ENCODE data around the gene APBA3. TPM values are rescaled to one million over a fixed set of nuclear protein-coding genes. Genes with fewer than 3 reads are reported as not detected.
"Not testable (repeated sequence)": the region's sequence is repeated elsewhere in the genome, so short reads cannot be mapped to it uniquely, and the experiment has no call there.

The APBA3 gene
- polyA plus RNA-seq, 5 donors, result 11.0 to 23.3 (median 18.1) TPM

- DNase-seq, result no peak
Measured at GRCh38 chr19:3771000-3771905, 9.8 kb upstream of the APBA3 start.

GRCh38 chr19:3770136-3770999 lies 8.9 kb upstream of the APBA3 start:
- no peak for DNase-seq

DNA sequence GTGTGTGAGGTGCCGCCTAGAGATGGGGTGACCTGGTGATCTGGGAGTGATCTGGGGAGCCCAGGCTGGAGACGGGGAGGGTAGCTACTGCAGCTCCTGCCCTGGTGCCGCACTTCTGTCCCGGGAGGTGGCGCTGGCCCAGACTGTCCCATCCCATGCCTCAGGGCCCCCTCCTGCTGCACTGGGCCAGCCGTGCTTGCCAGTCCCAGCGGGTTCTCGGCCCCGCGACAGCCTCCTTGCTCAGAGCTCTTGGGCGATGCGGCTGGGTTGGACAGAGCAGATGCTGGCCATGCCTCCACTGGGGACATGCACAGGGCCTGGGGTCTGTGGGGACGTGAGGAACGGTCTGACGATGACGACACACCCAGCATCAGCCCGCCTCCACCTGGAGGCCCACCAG lies 8.0 kb upstream of the APBA3 start:
- no peak for DNase-seq

- DNase-seq, result no peak
Measured at GRCh38 chr19:3768748-3769099, 7.2 kb upstream of the APBA3 start.

DNA sequence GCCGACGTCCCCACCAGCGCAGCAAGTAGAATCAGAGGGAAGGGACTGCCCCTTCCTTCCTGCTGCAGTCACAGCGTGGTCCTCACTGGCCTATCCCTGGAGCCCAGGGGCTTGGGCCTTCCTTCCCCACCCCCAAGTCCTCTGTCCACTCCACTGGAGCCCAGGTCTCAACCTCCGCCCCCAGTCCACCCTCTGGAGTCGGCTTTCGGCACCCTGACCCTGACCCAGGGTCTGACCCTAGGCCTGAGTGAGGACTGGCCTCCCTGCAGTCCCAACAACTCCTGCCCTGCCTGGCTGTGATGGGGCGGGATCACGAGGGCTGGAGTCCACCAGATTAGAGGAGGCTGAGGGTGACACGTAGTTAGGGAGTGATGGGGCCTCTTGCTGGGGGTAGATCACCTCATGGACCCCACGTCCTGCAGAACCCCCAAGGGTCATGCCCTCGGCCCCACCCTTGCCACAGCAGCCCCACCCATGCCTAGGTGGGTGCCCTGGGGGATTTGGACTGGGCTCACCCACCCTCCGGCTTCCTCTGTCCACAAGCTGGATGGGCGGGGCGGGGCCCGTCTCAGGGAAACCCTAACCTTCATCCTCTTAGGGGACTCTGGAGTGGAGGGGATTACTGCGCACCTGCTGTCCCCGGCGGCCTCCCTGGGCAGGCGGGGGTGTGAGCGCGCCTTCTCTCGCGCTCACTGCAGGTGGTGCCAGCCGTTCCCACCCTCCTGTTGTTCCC lies 6.7 kb upstream of the APBA3 start:
- DNase-seq, result no peak

DNA sequence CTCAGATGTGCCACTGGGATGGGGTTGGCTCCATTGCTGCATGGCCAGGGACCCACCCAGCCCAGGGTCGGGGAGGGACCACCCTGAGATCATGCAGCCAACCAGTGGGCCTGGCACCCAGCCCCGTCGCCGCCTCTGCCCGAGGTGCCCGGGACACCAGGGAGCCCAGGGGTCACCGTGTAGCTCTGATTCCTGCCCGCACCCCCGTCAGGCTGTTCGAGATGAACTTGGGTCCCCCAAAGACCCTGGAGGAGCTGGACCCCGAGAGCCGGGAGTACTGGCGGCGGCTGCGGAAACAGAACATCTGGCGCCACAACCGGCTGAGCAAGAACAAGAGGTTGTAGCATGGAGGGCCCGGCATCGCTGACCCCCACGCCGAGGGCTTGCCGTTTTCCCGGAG lies 5.6 kb upstream of the APBA3 start:
- DNase-seq, result no peak

DNA sequence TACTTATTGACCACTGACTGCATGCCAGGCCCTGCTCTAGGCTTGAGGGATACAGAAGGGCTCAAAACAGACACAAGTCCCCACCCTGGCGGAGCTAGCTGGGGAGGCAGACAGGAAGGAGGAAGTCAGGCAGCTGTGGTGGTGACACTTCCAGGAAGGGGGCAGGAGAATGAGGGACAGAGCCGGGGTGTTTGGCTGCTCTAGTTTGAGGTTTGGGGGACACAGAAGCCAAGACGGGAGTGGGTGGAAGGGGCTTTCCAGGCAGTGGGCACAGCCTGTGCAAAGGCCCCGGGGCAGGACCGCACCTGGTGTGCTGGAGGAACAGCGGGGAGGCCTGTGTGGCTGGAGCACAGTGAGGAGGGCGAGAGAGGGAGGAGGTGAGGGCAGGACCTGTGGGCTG lies 5.0 kb upstream of the APBA3 start:
- no peak for DNase-seq

DNA sequence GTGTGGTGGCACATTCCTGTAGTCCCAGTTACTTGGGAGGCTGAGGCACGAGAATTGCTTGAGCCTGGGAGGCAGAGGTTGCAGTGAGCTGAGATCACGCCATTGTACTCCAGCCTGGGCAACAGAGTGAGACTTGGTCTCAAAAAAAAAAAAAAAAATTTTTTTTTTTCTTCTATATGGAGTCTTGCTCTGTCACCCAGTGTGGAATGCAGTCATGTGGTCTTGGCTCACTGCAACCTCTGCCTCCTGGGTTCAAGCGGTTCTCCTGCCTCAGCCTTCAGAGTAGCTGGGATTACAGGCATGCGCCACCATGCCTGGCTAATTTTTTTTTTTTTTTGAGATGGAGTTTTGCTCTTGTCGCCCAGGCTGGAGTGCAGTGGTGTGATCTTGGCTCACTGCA lies 4.3 kb upstream of the APBA3 start:
- DNase-seq, result not testable (repeated sequence)

- DNase-seq, result no peak
Measured at GRCh38 chr19:3765121-3765520, 3.6 kb upstream of the APBA3 start.

GRCh38 chr19:3762501-3763459 lies 1.3 kb upstream of the APBA3 start, which contains the start of gene MRPL54:
Gene MRPL54, plus strand, starts transcription at chr19:3762682. Its CDS starts 19 bp downstream, at chr19:3762701.
- DNase-seq, result peak; percentile 100

DNA sequence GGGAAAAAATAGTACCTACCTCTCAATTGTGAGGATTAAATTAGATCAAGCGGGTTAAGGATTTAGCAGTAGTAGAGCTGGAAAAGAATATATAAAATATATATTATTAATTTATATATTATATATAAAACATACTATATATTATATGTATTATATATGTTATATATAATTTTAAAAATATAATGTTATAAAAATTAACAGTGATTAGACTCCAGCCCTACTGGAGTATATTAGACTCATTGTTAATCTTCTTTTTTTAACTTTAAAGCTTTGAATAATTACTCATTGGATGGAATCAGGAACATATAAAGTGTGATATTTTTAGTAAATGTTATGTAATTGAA lies 610 bp upstream of the APBA3 start:
- DNase-seq, result no peak

DNA sequence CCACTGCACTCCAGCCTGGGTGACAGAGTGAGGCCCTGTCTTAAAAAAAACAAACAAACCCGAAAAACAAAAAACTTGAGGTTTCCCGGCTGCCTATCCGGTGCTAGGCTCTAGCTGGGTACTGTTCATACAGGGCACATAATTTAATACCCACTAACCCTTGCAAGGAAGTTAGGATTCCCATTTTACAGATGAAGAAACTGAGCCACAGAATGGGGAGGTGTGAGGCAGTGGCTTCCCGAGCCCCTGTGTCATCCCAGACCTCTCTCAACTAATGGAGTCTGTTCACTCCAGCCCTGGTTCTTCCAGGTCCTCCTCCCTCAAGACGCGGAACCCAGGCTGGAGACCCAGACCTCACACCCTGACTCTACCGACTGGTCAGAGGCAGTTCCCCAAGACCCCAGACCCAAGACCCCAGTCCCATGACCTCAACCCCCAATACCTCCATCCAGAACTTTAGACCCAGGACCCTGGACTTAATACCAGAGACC lies 576 bp downstream of the APBA3 start:
- peak in 1 of 2 donors; percentile 4 for DNase-seq

DNA sequence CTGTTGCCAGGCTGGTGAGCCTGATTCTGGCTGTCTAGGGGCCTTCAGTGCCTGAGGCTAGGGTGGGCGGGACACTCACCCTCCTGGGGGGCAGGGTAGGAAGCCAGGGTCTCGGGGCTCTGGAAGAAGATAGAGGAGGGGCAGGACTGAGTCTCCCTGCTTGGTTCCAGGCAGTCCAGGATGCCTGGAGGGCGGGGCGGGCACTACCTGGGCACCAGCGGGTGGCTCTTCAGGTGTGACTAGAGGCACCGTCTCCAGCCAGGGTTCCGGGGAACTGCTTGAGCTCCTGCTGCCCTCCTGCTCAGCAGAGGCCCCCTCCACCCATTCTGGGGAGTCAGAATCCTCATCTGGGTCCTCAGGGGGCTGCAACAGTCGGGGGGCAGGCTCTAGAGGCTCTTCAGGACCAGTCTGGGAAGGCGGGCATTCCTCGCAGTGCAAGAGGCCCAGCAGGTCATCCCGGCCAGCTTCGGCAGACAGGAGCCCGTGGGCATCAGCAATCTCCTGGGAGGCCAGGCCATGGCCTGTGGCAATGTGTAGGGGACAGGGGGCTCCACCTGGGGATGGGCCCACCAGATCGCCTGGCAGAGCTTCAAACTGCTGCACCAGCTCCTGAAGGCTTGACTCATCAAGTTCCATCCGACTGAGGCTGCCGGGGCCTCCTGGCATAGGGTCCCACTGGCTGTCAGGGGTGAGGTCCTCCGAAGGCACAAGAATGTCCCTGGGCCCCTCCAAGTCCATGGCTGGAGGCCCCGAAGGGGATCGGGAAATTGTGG lies 1.8 kb downstream of the APBA3 start:
- no peak for DNase-seq

DNA sequence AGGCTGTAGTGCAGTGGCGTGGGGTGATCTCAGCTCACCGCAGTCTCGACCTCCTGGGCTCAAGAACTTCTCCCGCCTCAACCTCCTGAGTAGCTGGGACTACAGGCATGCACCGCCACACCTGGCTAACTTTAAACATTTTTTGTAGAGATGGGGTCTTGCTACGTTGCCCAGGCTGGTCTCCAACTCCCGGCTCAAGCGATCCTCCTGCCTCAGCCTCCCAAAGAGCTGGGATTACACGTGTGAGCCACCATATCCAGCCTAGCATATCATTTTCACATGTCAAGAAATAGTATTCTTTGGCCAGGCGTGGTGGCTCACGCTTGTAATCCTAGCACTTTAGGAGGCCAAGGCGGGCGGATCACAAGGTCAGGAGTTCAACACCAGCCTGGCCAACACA lies 3.2 kb downstream of the APBA3 start:
- not testable (repeated sequence) for DNase-seq

GRCh38 chr19:3757705-3758104 lies 3.8 kb downstream of the APBA3 start:
- not testable (repeated sequence) for DNase-seq

- DNase-seq, result no peak
Measured at GRCh38 chr19:3753631-3754410, 7.7 kb downstream of the APBA3 start.

DNA sequence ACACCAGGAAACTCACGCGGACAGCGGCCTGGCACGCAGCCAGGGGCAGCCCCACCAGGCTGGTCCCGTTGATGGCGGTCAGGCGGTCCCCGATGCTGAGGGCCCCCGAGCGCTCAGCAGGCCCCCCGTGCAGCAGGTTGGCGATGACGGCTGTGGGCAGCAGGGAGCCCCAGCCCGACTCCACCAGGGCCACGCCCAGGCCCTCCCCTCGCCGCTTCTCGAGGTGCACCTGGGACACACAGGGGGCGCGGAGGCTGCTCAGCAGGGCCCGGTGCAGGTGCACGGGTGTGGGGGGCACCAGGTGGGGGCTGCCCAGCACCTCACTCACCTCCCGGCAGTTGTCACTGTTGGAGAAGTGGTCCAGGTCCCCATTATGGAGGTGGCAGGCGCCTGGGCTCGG lies 9.0 kb downstream of the APBA3 start:
- no peak for DNase-seq

DNA sequence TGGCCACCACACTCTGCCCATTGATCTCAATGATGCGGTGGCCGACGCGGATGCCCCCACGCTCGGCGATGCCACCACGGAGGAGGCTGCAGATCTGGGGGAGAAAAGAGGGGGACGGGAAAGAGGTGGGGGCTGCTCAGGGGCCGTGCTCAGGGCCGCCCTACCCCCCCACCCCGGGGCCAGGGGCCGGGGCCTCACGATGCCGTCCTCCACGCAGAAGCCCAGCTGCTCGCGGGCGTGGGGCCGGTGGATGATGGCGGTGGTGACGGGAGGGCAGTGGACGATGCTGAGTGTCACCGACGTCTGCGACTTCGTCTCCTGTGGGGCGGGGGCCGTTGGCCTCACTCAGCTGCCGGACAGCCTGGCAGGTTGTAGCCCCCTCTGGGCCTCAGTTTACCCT lies 10.3 kb downstream of the APBA3 start:
- no peak for DNase-seq

- no peak for DNase-seq
Measured at GRCh38 chr19:3750211-3750610, 11.3 kb downstream of the APBA3 start.

Measured in right lung (tissue), 5 donors.